ENCODE results near the gene C3orf22. TPM values are rescaled to one million over a fixed set of nuclear protein-coding genes. Genes with fewer than 3 reads are reported as not detected.

The C3orf22 gene
- polyA plus RNA-seq, 1 donor from 2014 or later: not detected

DNA sequence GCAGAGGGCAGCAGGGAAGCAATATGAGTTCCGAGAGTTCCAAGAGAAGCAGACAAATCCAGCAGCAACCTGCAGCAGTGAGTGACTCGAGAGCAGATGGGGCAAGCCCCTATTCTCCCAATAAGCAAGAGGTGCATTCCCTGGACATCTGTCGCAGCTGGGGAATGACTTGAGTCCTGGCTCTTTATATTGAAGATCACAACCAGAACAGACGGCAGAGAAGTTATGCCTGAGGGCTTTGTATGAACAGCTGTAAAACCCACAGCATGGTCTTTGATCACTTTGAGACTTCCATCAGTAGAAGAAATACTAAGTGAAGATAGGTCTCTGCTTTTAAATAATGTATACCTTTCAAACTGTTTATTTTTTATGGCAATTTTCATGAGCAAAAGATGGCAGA is 23.6 kb upstream of the C3orf22 start:
- no peak overlapping the region for H3K4me2 ChIP-seq (ENCODE audit: low read length)
- H3F3A ChIP-seq (ENCODE audit: insufficient read depth, low read length, poor library complexity, severe bottlenecking): no peaks in the 10 kb centered on the region
- no peaks in the 10 kb centered on the region for H3K27me3 ChIP-seq (ENCODE audit: insufficient read depth, low read depth, low read length)
- no peak overlapping the region for H2AFZ ChIP-seq (ENCODE audit: low read depth, low read length)
- H3K9ac ChIP-seq (ENCODE audit: low read length): no peak overlapping the region
- H3K79me2 ChIP-seq (replicated peaks; ENCODE audit: insufficient read depth, low read length): no peaks in the 10 kb centered on the region
- H3K36me3 ChIP-seq (ENCODE audit: insufficient read depth, low read length): no peaks in the 10 kb centered on the region
- H3K9me2 ChIP-seq (ENCODE audit: insufficient read depth, low read length): no peaks in the 10 kb centered on the region
- no peak for TF ChIP-seq RAD21 (conservative IDR thresholded peaks at IDR 0.05)
- TF ChIP-seq POLR2AphosphoS5 (IDR thresholded peaks at IDR 0.05): no peak
- TF ChIP-seq TAF1 (IDR thresholded peaks at IDR 0.05; ENCODE audit: low read depth): no peak
- no peak for TF ChIP-seq EP300 (conservative IDR thresholded peaks at IDR 0.05; ENCODE audit: poor library complexity, severe bottlenecking)
- TF ChIP-seq, protein P1, sequence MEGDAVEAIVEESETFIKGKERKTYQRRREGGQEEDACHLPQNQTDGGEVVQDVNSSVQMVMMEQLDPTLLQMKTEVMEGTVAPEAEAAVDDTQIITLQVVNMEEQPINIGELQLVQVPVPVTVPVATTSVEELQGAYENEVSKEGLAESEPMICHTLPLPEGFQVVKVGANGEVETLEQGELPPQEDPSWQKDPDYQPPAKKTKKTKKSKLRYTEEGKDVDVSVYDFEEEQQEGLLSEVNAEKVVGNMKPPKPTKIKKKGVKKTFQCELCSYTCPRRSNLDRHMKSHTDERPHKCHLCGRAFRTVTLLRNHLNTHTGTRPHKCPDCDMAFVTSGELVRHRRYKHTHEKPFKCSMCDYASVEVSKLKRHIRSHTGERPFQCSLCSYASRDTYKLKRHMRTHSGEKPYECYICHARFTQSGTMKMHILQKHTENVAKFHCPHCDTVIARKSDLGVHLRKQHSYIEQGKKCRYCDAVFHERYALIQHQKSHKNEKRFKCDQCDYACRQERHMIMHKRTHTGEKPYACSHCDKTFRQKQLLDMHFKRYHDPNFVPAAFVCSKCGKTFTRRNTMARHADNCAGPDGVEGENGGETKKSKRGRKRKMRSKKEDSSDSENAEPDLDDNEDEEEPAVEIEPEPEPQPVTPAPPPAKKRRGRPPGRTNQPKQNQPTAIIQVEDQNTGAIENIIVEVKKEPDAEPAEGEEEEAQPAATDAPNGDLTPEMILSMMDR (IDR thresholded peaks at IDR 0.05; ENCODE audit: poor library complexity, severe bottlenecking): no peak
- no peak for TF ChIP-seq MXI1 (conservative IDR thresholded peaks at IDR 0.05; ENCODE audit: poor library complexity, severe bottlenecking)
- no peak for TF ChIP-seq SMC3 (conservative IDR thresholded peaks at IDR 0.05; ENCODE audit: poor library complexity)
- no peak for TF ChIP-seq REST (IDR thresholded peaks at IDR 0.05; ENCODE audit: borderline replicate concordance)
- no peak for TF ChIP-seq EZH2 (IDR thresholded peaks at IDR 0.05; ENCODE audit: borderline replicate concordance, insufficient read depth, low read length, poor library complexity, severe bottlenecking)
- H3K4me3 ChIP-seq (ENCODE audit: low read length): no peak overlapping the region
- H3K9me3 ChIP-seq (ENCODE audit: low read length): no peaks in the 10 kb centered on the region
- no peak overlapping the region for H3K27ac ChIP-seq (ENCODE audit: low read length)
- no peaks in the 10 kb centered on the region for H4K20me1 ChIP-seq (ENCODE audit: insufficient read depth)

- no peak overlapping the region for H2AFZ ChIP-seq (ENCODE audit: low read depth, low read length)
- H3K4me3 ChIP-seq (ENCODE audit: low read length): no peak overlapping the region
- no peaks in the 10 kb centered on the region for H3K36me3 ChIP-seq (ENCODE audit: insufficient read depth, low read length)
- H3F3A ChIP-seq (ENCODE audit: insufficient read depth, low read length, poor library complexity, severe bottlenecking): no peaks in the 10 kb centered on the region
- no peaks in the 10 kb centered on the region for H3K27me3 ChIP-seq (ENCODE audit: insufficient read depth, low read depth, low read length)
- no peak overlapping the region for H3K9ac ChIP-seq (ENCODE audit: low read length)
- TF ChIP-seq MXI1 (conservative IDR thresholded peaks at IDR 0.05; ENCODE audit: poor library complexity, severe bottlenecking): no peak
- no peaks in the 10 kb centered on the region for H3K9me2 ChIP-seq (ENCODE audit: insufficient read depth, low read length)
- H4K20me1 ChIP-seq (ENCODE audit: insufficient read depth): no peaks in the 10 kb centered on the region
- no peaks in the 10 kb centered on the region for H3K9me3 ChIP-seq (ENCODE audit: low read length)
- no peaks in the 10 kb centered on the region for H3K79me2 ChIP-seq (replicated peaks; ENCODE audit: insufficient read depth, low read length)
- H3K4me2 ChIP-seq (ENCODE audit: low read length): no peak overlapping the region
- no peak overlapping the region for H3K27ac ChIP-seq (ENCODE audit: low read length)
These were observed 22.8 kb upstream of the C3orf22 start for GRCh38 chr3:126581569-126581968.

- Histone ChIP-seq H3K79me2 (replicated peaks; ENCODE audit: insufficient read depth, low read length) (no peaks in the 10 kb centered on the region), H3K36me3 (ENCODE audit: insufficient read depth, low read length) (no peaks in the 10 kb centered on the region), H3K9me2 (ENCODE audit: insufficient read depth, low read length) (no peaks in the 10 kb centered on the region), H3K9me3 (ENCODE audit: low read length) (no peaks in the 10 kb centered on the region), H3F3A (ENCODE audit: insufficient read depth, low read length, poor library complexity, severe bottlenecking) (no peaks in the 10 kb centered on the region), H3K4me2 (ENCODE audit: low read length) (no peak overlapping the region), H2AFZ (ENCODE audit: low read depth, low read length) (no peak overlapping the region), H4K20me1 (ENCODE audit: insufficient read depth) (no peaks in the 10 kb centered on the region), H3K27ac (ENCODE audit: low read length) (no peak overlapping the region), H3K27me3 (ENCODE audit: insufficient read depth, low read depth, low read length) (no peaks in the 10 kb centered on the region), H3K4me3 (ENCODE audit: low read length) (no peak overlapping the region), H3K9ac (ENCODE audit: low read length) (no peak overlapping the region)
- TF ChIP-seq TAF1 (IDR thresholded peaks at IDR 0.05; ENCODE audit: low read depth) (no peak), MXI1 (conservative IDR thresholded peaks at IDR 0.05; ENCODE audit: poor library complexity, severe bottlenecking) (no peak), REST (IDR thresholded peaks at IDR 0.05; ENCODE audit: borderline replicate concordance) (no peak), SMC3 (conservative IDR thresholded peaks at IDR 0.05; ENCODE audit: poor library complexity) (no peak), EZH2 (IDR thresholded peaks at IDR 0.05; ENCODE audit: borderline replicate concordance, insufficient read depth, low read length, poor library complexity, severe bottlenecking) (no peak), RAD21 (conservative IDR thresholded peaks at IDR 0.05) (no peak), EP300 (conservative IDR thresholded peaks at IDR 0.05; ENCODE audit: poor library complexity, severe bottlenecking) (no peak), POLR2AphosphoS5 (IDR thresholded peaks at IDR 0.05) (no peak)
- TF ChIP-seq, protein P1 (IDR thresholded peaks at IDR 0.05; ENCODE audit: poor library complexity, severe bottlenecking): no peak
These were observed 22.0 kb upstream of the C3orf22 start for GRCh38 chr3:126580746-126581145.

All from neural cell (in vitro differentiated cells).